GM19099 (cell line): ENCODE measurements around the gene TLR3.

Source experiments
- POLR2A ChIP-seq: IDR thresholded peaks from 3 replicates; pipeline ENCODE4 v1.6.1; 2011; ENCODE audit warnings: low read depth; ENCODE audit not compliant: insufficient read length; ENCODE audit errors: extremely low read depth

TLR3 gene

DNA sequence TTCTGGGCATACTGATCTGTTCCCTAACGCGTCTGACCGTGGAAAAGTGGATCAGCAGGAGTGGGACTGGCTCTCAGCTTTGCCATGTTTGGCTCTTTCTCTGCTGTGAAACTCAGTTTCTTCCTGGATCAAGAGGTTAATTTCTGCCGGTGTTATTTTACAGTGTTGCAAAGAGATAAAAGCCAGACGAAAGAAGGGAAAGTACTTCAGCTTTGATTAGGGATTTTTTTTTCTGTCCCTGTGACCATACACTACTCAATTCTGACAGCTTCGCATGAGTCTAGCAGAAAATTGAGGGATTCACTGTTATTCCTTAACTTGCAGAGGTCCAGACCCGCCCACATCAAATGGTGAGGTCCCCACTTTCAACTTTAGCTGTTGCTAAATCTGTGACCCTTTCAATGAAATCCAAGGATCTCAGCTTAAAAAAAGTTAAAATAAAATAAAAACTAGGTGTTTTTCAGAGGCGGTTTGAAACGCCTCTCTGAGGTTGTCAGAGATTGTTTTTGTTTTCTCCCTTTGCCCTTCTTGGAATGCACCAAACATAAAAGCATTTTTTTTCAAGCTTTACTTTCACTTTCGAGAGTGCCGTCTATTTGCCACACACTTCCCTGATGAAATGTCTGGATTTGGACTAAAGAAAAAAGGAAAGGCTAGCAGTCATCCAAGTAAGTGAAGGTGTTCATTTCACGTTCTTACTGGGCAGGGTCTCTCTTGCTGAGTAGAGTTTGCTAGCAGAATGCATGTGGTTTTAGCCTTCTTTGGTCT lies at the start of gene TLR3:
TLR3 (plus strand) TSS at position 576 of the 768 bp plus-strand sequence. CDS start 7,464 bp downstream, outside the sequence.
- TF ChIP-seq POLR2A, result no peak

DNA sequence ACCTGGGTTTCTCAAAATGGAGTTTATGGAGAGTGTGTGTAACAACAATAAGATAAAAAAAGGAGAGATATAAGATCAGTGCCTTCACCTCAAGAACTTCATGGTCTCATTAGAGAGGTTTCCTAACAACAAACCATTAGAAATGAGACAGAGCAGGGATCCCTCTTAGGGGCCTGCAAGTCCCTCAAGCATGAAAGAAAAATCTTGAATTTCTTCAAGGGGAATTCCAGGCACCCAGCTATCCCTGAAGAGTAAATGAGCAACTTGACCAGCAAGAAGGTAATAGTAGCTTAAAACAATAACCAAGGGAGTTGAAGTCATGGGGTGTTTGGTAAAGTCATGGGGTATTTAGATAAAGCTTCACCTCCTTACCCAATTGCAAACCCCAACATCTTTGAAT lies 49.7 kb upstream of the TLR3 start:
- no peak for TF ChIP-seq POLR2A

DNA sequence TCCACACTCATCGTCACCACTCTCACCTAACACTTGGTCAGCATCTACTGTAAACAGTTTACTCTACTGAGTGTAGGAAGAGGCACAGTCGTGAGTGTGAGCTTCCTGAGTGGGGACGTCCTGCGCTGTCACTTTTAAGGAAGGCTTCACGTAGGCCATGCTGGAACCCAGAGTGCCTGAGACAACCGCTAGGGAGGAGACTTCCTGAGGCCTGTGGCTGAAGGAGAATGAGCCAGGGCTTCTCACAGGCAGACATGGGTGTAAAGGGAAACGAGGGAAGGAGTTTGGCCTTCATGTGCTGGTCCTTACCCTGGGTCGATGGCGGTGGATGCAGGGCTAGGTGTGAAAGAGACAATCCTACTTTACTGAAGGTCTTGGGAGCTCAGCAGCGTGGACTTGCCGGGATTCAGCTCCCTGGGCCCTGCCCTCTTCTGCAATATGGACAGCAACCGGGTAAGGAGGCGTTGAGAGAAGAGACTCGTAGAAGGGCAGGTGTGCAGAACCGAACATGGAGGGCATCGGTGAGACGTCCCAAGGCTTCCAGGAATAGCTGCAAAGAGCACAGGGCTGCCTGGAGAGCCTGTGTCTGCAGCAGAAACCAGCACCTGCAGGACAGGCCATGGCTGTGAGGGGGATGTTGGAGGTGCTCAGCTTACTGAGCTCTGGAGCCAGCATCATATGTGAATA lies 48.7 kb upstream of the TLR3 start:
- TF ChIP-seq POLR2A, result no peak

DNA sequence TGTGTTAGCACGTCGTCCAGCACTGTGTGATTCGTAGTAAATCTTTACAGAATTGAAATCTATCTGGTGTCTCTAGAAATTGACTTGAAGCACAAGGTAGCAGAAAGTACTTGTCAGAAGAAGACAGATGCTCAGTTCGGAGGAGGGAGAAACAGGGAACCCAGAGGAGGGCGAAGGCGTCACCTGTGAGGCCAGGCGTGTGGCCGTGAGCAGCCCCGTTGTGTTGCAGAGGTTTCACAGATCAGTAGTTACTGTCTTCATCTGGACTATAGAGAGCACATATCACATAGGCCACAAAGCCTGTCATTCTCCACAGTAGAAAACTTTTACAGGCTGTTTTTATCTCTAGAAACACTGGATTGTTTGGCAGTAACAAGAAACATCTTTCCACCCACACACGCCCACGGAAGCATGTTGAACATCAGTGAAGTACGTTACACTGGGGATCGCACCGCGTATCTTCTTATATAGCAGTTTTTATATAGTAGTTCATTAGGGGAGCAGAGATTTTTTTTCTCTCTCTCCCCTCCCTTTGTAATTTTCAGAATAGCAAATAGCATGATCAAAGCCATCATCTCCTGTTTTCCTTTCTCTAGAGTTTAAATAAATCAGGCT lies 48.1 kb upstream of the TLR3 start:
- TF ChIP-seq POLR2A, result no peak

DNA sequence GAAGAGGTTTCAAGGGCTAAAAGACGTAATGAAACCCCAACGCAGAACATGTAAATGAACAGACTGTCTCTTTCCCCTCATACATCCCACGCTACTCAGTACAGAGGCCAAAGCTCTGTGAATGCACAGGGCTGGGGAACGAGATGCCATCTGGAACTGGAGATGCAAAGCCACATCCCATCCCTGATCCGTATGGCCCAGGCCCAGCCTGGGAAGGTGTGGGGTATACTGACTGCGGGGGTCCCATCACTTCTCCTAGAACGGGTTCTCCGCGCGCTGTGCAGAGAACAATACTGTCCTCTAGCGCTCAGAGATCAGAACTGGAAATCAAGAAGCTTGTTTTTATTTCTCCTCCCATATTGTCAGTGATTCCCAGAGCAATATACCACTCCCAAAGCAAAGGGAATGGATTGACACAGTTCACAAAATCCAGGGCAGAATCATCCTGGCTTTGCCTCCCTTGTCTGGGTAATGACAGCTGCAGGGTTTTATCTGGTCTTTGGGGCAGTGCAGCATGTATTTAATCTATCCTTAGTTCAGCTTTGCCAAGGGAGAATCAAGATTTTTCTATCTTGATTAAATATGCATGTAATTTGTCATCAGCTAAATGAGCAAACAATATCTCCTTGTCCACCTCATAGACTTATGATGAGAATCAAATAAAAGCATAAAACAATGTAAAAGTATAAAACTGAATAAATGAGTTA lies 47.3 kb upstream of the TLR3 start:
- no peak for TF ChIP-seq POLR2A

DNA sequence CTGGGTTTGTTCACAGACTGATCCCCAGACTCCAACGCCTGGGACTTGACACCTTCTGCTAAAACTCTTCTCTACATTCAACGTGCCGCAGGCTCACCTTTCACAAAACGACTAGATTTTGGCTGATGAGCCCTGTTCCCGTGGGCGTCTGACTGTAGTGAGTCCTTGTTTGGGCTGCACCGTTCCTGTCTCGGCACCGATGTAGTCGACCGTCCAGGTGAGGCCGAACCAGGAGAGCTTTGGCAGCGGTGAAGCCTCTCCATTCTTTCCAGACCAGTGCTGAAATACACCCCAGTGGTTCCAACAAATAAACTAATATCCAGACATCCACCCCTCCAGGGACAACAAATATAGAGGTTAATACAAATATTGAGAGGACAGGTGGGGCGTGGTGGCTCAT lies 45.0 kb upstream of the TLR3 start:
- TF ChIP-seq POLR2A, result no peak

DNA sequence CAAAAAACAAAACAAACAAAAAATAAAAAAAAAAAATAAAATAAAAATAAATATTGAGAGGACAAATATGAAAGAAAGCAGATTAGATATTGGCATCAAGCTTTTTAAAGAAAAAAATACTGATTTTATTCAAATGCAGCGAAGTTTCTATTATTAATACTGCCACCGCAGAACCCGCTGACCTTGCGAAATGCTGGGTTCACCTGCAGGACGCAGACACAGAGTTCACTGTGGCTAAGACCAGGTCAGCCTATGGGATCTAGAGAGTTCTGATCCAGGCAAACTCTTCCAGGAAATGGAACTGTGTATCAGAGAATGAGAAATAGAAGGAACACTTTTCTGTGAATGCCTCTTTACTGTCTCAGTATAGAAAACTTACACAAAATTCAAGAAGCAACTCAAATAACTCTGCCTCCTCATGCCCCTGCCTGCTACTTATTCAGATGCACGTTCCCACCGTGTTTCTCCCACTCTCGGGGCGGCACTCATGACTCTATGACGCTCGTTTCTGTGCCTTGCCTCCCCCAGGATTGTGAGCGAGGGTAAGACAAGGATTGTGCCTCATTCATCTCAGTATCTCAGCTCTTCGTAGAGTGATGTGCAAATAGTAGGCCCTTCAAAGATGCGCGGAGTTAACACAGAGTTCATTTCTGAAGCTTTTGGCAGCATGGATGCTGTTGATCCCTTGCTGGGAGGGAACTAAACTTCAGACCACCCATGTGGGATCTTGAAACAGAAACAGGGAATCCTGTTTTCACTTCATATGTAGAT lies 44.1 kb upstream of the TLR3 start:
- no peak for TF ChIP-seq POLR2A

DNA sequence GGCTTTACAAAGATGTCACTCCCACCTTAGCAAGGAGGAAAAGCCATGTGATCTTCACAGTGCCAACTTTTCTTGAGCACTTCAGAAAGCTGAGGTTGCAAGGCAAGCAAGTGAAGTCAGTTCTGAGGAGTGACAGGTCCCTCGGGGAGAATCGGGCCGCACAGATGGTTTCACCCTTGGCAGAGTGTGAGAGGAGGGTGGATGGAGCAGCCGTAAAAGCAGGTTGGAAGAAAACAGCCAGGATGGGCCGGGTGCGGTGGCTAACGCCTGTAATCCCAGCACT lies 43.6 kb upstream of the TLR3 start:
- TF ChIP-seq POLR2A, result no peak

DNA sequence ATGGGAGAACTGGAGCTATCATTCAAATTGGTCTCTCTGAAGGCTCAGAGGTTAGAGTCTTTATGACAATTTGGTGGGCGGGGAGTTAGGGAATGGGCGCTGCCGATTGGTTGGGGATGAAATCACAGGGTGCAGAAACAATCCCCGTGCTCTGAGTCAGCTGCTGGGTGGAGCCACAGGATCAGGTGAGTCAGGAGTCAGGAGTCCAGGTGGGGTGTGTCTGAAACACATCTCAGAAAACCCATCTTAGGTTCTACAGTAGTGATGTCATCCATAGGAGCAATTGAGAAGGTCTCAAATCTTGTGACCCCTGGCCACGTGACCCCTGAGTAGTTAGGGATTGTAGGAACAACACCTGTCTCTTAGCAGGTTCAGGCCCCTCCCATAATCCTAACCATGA lies 41.6 kb upstream of the TLR3 start:
- TF ChIP-seq POLR2A, result no peak

DNA sequence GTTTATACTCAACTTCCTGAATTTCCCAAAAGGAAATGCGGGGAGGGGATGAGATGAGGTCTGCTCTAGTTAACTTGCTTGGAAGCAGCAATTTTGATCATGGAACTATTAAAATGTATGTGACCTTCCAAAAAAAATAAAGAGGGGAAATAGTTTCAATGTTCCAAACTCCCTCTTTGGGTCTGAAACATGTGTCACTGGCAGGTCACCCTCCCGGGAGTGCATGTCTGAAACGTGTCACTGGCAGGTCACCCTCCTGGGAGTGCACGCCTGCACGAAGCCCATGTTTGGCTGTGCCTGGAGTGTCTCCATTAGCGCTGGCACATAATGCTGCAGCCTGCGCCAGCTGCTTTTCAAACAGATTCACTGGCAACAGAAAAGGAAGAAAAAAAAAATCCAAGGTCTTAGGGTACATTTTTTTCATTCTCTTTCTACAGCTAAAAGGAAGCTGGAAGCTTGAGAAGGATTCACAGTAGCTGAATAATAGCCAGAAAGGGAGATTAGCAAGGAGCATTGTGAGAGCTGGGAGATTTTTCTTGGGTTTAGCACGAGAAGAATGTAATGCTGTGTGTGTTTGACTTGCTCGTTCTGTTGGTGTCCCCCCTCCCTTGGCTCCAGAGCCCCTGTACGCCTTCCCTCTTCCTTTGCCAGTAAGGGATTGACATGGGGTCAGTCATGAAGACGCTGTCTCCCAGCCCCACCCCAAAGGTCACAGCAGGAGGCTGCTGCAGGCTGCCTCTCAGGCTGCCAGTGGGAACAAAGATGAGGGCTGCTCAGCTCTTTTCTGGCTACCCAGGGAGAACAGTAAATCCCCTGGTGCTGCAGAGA lies 39.2 kb upstream of the TLR3 start:
- no peak for TF ChIP-seq POLR2A

DNA sequence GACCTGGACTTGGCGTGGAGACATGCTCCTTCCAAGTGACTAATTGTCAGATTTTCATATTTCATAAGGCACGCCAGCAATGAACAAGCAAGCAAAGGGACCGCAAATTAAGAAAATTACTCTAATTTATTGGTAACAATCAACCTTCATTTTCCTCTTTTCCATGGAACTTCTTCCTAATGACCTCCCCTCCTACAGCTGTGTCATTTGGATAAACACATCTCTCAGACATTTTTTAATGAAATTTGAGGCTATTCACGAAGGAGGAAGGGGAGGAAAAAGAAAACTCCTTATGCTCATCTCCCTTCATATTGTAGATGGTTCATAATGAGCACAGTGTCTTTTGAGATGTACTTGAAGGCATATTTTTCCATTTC lies 38.6 kb upstream of the TLR3 start:
- no peak for TF ChIP-seq POLR2A

DNA sequence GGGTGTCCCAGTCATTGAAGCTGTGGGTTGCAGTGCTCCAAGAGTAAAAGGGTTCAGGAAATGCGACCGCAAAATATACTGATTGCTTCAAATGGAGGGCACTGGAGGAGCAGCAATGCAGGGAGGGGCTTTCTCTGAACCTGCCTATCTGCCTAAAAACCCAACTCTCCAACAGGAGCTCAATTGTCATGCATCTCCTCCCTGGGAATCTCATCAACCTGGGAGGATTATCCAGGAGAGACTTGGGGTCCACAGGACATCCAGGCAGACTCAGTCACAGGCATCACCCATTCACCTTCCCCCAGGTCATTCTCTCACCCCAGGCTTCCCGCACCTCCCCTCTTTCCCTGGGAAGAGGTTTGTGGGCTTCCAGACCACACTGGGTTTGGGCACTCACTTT lies 38.2 kb upstream of the TLR3 start:
- TF ChIP-seq POLR2A, result no peak

DNA sequence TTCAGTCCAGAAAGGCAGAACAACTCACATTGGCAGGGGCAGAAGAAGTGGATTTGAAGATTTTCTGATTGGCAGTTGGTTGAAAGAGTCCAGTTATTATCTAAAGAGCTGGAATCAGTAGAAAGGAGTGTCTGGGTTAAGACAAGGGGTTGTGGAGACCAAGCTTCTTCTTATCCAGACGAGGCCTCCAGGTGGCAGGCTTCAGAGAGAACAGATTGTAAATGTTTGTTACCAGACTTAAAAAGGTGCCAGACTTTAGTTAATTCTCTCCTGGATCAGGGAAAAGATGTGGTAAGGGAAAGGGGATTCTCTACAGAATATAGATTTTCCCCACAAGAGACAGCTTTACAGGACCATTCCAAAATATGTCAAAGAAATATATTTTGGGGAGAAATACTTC lies 36.7 kb upstream of the TLR3 start:
- no peak for TF ChIP-seq POLR2A

DNA sequence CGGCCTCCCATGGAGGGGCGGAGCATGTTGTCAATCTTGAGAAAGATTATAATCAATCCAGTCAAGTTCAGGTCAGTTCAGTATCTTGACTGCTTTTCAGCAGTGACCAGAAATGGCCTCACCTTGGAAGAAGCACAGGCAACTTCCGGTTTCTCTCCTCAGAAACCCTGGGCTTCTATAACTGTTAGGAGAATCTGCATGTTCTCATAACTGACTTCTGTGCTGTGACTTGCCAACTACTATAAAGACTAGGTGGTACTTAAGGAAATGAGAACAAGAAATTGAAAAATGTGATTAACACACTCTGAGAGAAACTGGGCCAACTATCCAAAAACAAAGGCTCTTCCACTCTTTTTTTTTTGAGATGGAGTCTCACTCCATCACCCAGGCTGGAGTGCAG lies 35.9 kb upstream of the TLR3 start:
- TF ChIP-seq POLR2A, result no peak
